HepG2 (cell line): ENCODE measurements around the gene P2RX6. TPM values are rescaled to one million over a fixed set of nuclear protein-coding genes. Genes with fewer than 3 reads are reported as not detected.

ENCODE experiments used
- ATAC-seq: fragments of 200-7000 bp; cut with Tn5 transposase; 3 replicates; pipeline ENCODE4 v1.9.1; 2020; ENCODE audit warnings: mild to moderate bottlenecking, moderate library complexity
- BruUV-seq: library from RNA; stranded (reverse); fragments of 400-500 nt; replicated peaks from 2 replicates; lab custom pipeline; 2021; lab: Mats Ljungman, UMichigan
- CTCF ChIA-PET: fragments of 300-600 bp; formaldehyde crosslinking; extraction: SDS; loops from one replicate; lab custom pipeline; 2021; ENCODE audit warnings: low total read pairs, inconsistent platforms, low intra/inter-chr PET ratio; lab: Yijun Ruan, JAX
- POLR2A ChIA-PET: fragments of 350-600 bp; sonication (Branson Sonifier 250); formaldehyde crosslinking; loops from one replicate; lab custom pipeline; 2020; ENCODE audit warnings: antibody characterized with exemption, inconsistent platforms; lab: Yijun Ruan, JAX
- DNase-seq: peaks from one replicate; pipeline ENCODE4 v3.0.0-alpha.2; 2015; ENCODE audit warnings: low spot score
- FAIRE-seq: peaks from 3 replicates; lab custom pipeline; 2011; peaks lifted over from hg19 to GRCh38; lab: Jason Lieb, UNC
- H2AFZ ChIP-seq: one replicate; pipeline ENCODE4 v1.6.1; 2011; ENCODE audit warnings: low read length, inconsistent platforms
- H3K27ac ChIP-seq: fragments of 300-600 bp; 3 replicates; pipeline ENCODE4 v1.8.0; 2011; ENCODE audit warnings: mixed run types, mild to moderate bottlenecking, mixed read lengths, low read length, inconsistent platforms; ENCODE audit not compliant: insufficient read depth; ENCODE audit errors: extremely low read length
- H3K27me3 ChIP-seq, 2 experiments: fragments of 200-600 bp in 1 of 2; 2 replicates in 1 of 2; 3 replicates in 1 of 2; pipeline versions ENCODE4 v1.6.0 to v1.8.0; 2011; ENCODE audit warnings: low read length in 2 of 2, mild to moderate bottlenecking in 2 of 2, moderate library complexity in 2 of 2, inconsistent platforms in 1 of 2; ENCODE audit not compliant: insufficient read depth in 2 of 2, control insufficient read depth in 1 of 2
- H3K36me3 ChIP-seq, 2 experiments: fragments of 200-600 bp in 1 of 2; replicated peaks in 1 of 2; 2 replicates in 1 of 2; 3 replicates in 1 of 2; pipeline versions ENCODE4 v1.5.1 to v1.8.0; 2011; ENCODE audit warnings: low read length in 2 of 2, inconsistent platforms in 1 of 2; ENCODE audit not compliant: insufficient read depth in 2 of 2, control insufficient read depth in 1 of 2
- H3K4me1 ChIP-seq: 2 replicates; pipeline ENCODE4 v1.5.1; 2012; ENCODE audit warnings: low read length, inconsistent platforms; ENCODE audit not compliant: insufficient read depth
- H3K4me2 ChIP-seq: 2 replicates; pipeline ENCODE4 v1.6.0; 2011; ENCODE audit warnings: low read depth, low read length, inconsistent platforms
- H3K4me3 ChIP-seq, 3 experiments: fragments of 200-600 bp in 1 of 3; sonication (generic), shearing (Covaris generic) in 1 of 3; replicated peaks in 1 of 3; 2 replicates each; pipeline ENCODE4 v1.5.1; 2011 to 2016; ENCODE audit warnings: low read length in 3 of 3, inconsistent platforms in 2 of 3, low read depth in 2 of 3, mild to moderate bottlenecking in 2 of 3, control low read depth in 1 of 3, mixed read lengths in 1 of 3; ENCODE audit not compliant: insufficient read depth in 1 of 3
- H3K79me2 ChIP-seq: one replicate; pipeline ENCODE4 v1.6.1; 2011; ENCODE audit warnings: low read length, inconsistent platforms; ENCODE audit not compliant: insufficient read depth
- H3K9ac ChIP-seq: 2 replicates; pipeline ENCODE4 v1.6.0; 2011; ENCODE audit warnings: mild to moderate bottlenecking, low read depth, low read length, inconsistent platforms; ENCODE audit not compliant: insufficient read depth
- H3K9me3 ChIP-seq: 2 replicates; pipeline ENCODE4 v1.5.1; 2012; ENCODE audit warnings: mild to moderate bottlenecking, low read length
- H4K20me1 ChIP-seq: 2 replicates; pipeline ENCODE4 v1.6.0; 2011; ENCODE audit warnings: inconsistent platforms, mild to moderate bottlenecking, low read length, moderate library complexity; ENCODE audit not compliant: insufficient read depth
- GTF3A ChIP-seq: sonication (generic); formaldehyde crosslinking; conservative IDR thresholded peaks from 2 replicates; pipeline ENCODE4 v1.4.0; 2020; ENCODE audit warnings: mild to moderate bottlenecking, missing genetic modification reagents
- HMGA1 ChIP-seq: sonication (generic); formaldehyde crosslinking; conservative IDR thresholded peaks from 2 replicates; pipeline ENCODE4 v1.4.0; 2020; ENCODE audit warnings: missing genetic modification reagents
- NCOA5 ChIP-seq: sonication (generic); formaldehyde crosslinking; IDR thresholded peaks from 2 replicates; pipeline ENCODE4 v1.4.0; 2020; ENCODE audit warnings: missing genetic modification reagents
- NCOR1 ChIP-seq: fragments of 200-600 bp; sonication (generic); IDR thresholded peaks from 2 replicates; pipeline ENCODE4 v1.7.0; 2017; ENCODE audit warnings: antibody characterized with exemption, low read length, borderline replicate concordance
- NFKBIZ ChIP-seq: IDR thresholded peaks from 2 replicates; pipeline ENCODE4 v1.6.1; 2018; ENCODE audit warnings: missing genetic modification reagents, missing compliant biosample characterization
- PITX1 ChIP-seq: sonication (generic); formaldehyde crosslinking; IDR thresholded peaks from 2 replicates; pipeline ENCODE4 v1.5.1; 2020; ENCODE audit warnings: mild to moderate bottlenecking, missing genetic modification reagents
- SRSF9 ChIP-seq: fragments of 200-400 bp; formaldehyde crosslinking; IDR thresholded peaks from 2 replicates; pipeline ENCODE4 v1.6.1; 2018; ENCODE audit warnings: borderline replicate concordance, mild to moderate bottlenecking, low read depth, low read length; ENCODE audit not compliant: insufficient read depth, poor library complexity, severe bottlenecking
- STAT6 ChIP-seq: sonication (generic); formaldehyde crosslinking; IDR thresholded peaks from 2 replicates; pipeline ENCODE4 v1.4.0; 2020; ENCODE audit warnings: missing genetic modification reagents, mild to moderate bottlenecking, borderline replicate concordance
- TAF1 ChIP-seq: sonication (generic); formaldehyde crosslinking; IDR thresholded peaks from 2 replicates; pipeline ENCODE4 v1.4.0; 2020; ENCODE audit warnings: missing genetic modification reagents
- ZIK1 ChIP-seq: sonication (generic); formaldehyde crosslinking; IDR thresholded peaks from 2 replicates; pipeline ENCODE4 v1.5.0; 2020; ENCODE audit warnings: mild to moderate bottlenecking, low read depth, missing genetic modification reagents, borderline replicate concordance
- ZNF180 ChIP-seq: sonication (generic); formaldehyde crosslinking; IDR thresholded peaks from 2 replicates; pipeline ENCODE4 v1.4.0; 2020; ENCODE audit warnings: low read depth, missing genetic modification reagents, borderline replicate concordance
- ZNF230 ChIP-seq: sonication (generic); formaldehyde crosslinking; IDR thresholded peaks from 2 replicates; pipeline ENCODE4 v1.4.0; 2020; ENCODE audit warnings: mild to moderate bottlenecking, missing genetic modification reagents
- ZNF598 ChIP-seq: sonication (generic); formaldehyde crosslinking; IDR thresholded peaks from 2 replicates; pipeline ENCODE4 v1.5.1; 2020; ENCODE audit warnings: mild to moderate bottlenecking, missing genetic modification reagents, borderline replicate concordance
- ZNF746 ChIP-seq: sonication (generic); formaldehyde crosslinking; IDR thresholded peaks from 2 replicates; pipeline ENCODE4 v1.8.0; 2022; ENCODE audit warnings: mild to moderate bottlenecking, missing genetic modification reagents
- WGBS: methylation state at CpG from one replicate; pipeline ENCODE4 v1.1.6; 2017; ENCODE audit warnings: low lambda C conversion rate; 5-methylcytosine and 5-hydroxymethylcytosine counted together
- in situ Hi-C: cut with HindIII; loops from 2 replicates; pipeline ENCODE4 v1.10.0; 2017; ENCODE audit warnings: low pct_unique_long_range_greater_than_20kb; ENCODE audit not compliant: extremely low pct_ligation_motif_present
- intact Hi-C: fragments of 100-400 bp; cut with micrococcal nuclease; formaldehyde crosslinking; loops from one replicate; pipeline ENCODE4 v1.10.0; 2022; ENCODE audit not compliant: unreplicated experiment
- polyA plus RNA-seq, 8 experiments: library from polyadenylated mRNA; depleted of rRNA in 3 of 8; stranded (reverse) in 7 of 8; unstranded in 1 of 8; fragments of >200 nt; fragmentation: Illumina TruSeq in 4 of 8; extraction: Trizol in 4 of 8; gene quantifications; 2 replicates each; pipeline versions ENCODE4 v1.2.1 to v1.2.3, GENCODE V29; 2011 to 2016; ENCODE audit warnings: low read depth in 4 of 8, missing spikeins in 1 of 8, mixed read lengths in 1 of 8; ENCODE audit not compliant: insufficient read depth in 1 of 8
- total RNA-seq, 5 experiments: library from RNA; depleted of rRNA; stranded (reverse); fragments of >200 nt; fragmentation: Illumina TruSeq; extraction: Trizol; gene quantifications; 2 replicates each; pipeline ENCODE4 v1.2.3, GENCODE V29; 2016; ENCODE audit warnings: low read depth in 1 of 5
- TF ChIP-seq, protein P1 (sequence below): sonication (generic); formaldehyde crosslinking; IDR thresholded peaks from 2 replicates; pipeline ENCODE4 v1.4.0; 2020; ENCODE audit warnings: missing genetic modification reagents, borderline replicate concordance
- TF ChIP-seq, protein P2 (sequence below): sonication (generic); formaldehyde crosslinking; IDR thresholded peaks from 2 replicates; pipeline ENCODE4 v1.4.0; 2020; ENCODE audit warnings: missing genetic modification reagents

The P2RX6 gene
- total and polyA plus RNA-seq, 2 of the 13 experiments (the other 11 are each of a cell fraction or from before 2014, with no cell fraction given), result 0.04 to 0.12 TPM

DNA sequence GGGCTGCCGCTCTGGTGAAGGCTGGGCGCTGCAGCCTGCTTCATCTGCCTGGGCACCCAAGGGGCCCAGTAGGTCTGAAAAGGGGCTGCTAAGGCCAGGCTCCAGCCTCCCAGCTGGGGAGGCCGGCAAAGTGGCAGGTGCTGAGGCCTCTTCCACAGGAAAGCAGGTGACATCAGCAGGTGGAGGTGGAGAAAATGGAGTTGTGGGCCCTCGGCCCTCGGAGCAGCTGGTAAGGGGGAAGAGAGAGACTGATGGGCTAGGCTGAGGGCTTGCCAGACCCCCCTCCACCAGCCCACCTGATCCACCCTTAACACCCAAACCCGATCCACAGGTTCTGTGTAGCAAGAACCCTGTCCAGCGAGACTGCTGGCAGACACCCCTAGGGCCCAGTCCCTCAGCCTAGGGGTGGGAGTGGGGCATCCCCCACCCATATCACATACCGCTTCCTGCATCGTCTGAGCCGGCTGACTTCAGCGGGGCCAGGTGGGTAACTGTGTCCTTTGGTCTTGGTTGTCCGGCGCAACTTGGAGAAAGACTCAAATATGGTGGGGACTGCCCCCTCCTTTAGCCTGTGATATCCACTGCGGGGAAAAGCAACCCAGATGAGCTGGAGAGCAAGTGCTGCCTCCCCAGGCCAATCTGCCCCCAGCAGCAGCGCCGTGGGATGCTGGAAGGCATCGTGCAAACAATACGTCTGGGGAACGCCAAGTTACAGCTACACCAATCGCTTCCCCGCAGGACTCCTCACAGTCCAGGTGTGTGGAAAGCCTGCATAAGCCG, 14.6 kb upstream of the P2RX6 start:
- H3K9ac ChIP-seq, result peak overlapping the region; percentile 84
- peaks cover 18% of the 10 kb centered on the region for H3K79me2 ChIP-seq
- peak overlapping the region; percentile 70 to 89 (median 86) for H3K4me3 ChIP-seq
- H4K20me1 ChIP-seq, result 0 out of 2 replicates have a peak, but pooled peaks cover 2% of the 10 kb centered on the region
- 90% methylated on average over 10 of the region's 22 CpGs for WGBS
- ChIA-PET POLR2A (interaction anchor here (1.8 to 3.3 kb wide), 2 partner anchors 18 to 48 kb away, joined by 8 to 20 read pairs; partner anchors contain the start of gene LZTR1), CTCF (no interaction called here)
- H3K27ac ChIP-seq, result peak overlapping the region; percentile 94
- H2AFZ ChIP-seq, result no peak overlapping the region
- in situ Hi-C loops, result no loop called here
- intact Hi-C loops, result no loop called here
- H3K4me2 ChIP-seq, result peak overlapping the region; percentile 95
- FAIRE-seq (no peak), DNase-seq (no peak), ATAC-seq (no peak)
- H3K9me3 ChIP-seq, result no peaks in the 10 kb centered on the region
- no peaks in the 10 kb centered on the region for H3K27me3 ChIP-seq
- peaks cover 8 to 26% of the 10 kb centered on the region in 2 experiments; a peak in 4 of 5 replicates for H3K36me3 ChIP-seq
- H3K4me1 ChIP-seq, result peaks cover 30% of the 10 kb centered on the region
- BruUV-seq, result no TSS peak
- TF ChIP-seq ZNF746, result no peak
- no peak for TF ChIP-seq SRSF9
- no peak for TF ChIP-seq ZNF230 (CRISPR knock-in tag)
- TF ChIP-seq TAF1 (CRISPR knock-in tag), result no peak
- TF ChIP-seq STAT6 (CRISPR knock-in tag), result no peak
- TF ChIP-seq HMGA1 (CRISPR knock-in tag), result no peak
- no peak for TF ChIP-seq PITX1
- TF ChIP-seq, protein P1, sequence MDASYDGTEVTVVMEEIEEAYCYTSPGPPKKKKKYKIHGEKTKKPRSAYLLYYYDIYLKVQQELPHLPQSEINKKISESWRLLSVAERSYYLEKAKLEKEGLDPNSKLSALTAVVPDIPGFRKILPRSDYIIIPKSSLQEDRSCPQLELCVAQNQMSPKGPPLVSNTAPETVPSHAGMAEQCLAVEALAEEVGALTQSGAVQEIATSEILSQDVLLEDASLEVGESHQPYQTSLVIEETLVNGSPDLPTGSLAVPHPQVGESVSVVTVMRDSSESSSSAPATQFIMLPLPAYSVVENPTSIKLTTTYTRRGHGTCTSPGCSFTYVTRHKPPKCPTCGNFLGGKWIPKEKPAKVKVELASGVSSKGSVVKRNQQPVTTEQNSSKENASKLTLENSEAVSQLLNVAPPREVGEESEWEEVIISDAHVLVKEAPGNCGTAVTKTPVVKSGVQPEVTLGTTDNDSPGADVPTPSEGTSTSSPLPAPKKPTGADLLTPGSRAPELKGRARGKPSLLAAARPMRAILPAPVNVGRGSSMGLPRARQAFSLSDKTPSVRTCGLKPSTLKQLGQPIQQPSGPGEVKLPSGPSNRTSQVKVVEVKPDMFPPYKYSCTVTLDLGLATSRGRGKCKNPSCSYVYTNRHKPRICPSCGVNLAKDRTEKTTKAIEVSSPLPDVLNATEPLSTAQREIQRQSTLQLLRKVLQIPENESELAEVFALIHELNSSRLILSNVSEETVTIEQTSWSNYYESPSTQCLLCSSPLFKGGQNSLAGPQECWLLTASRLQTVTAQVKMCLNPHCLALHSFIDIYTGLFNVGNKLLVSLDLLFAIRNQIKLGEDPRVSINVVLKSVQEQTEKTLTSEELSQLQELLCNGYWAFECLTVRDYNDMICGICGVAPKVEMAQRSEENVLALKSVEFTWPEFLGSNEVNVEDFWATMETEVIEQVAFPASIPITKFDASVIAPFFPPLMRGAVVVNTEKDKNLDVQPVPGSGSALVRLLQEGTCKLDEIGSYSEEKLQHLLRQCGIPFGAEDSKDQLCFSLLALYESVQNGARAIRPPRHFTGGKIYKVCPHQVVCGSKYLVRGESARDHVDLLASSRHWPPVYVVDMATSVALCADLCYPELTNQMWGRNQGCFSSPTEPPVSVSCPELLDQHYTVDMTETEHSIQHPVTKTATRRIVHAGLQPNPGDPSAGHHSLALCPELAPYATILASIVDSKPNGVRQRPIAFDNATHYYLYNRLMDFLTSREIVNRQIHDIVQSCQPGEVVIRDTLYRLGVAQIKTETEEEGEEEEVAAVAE, result no peak
- no peak for TF ChIP-seq ZNF598 (CRISPR knock-in tag)
- TF ChIP-seq, protein P2, sequence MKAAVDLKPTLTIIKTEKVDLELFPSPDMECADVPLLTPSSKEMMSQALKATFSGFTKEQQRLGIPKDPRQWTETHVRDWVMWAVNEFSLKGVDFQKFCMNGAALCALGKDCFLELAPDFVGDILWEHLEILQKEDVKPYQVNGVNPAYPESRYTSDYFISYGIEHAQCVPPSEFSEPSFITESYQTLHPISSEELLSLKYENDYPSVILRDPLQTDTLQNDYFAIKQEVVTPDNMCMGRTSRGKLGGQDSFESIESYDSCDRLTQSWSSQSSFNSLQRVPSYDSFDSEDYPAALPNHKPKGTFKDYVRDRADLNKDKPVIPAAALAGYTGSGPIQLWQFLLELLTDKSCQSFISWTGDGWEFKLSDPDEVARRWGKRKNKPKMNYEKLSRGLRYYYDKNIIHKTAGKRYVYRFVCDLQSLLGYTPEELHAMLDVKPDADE, result no peak
- TF ChIP-seq ZNF180 (CRISPR knock-in tag), result no peak
- TF ChIP-seq GTF3A, result no peak; the same call in 1 of the 2 replicates
- no peak for TF ChIP-seq NCOR1
- TF ChIP-seq ZIK1 (CRISPR knock-in tag), result no peak
- TF ChIP-seq NCOA5, result no peak
- no peak for TF ChIP-seq NFKBIZ (CRISPR knock-in tag)
